ENCODE data around the gene BICC1. TPM values are rescaled to one million over a fixed set of nuclear protein-coding genes. Genes with fewer than 3 reads are reported as not detected.

Gene BICC1
- total and polyA plus RNA-seq, 2 donors (not counting 1 experiment from before 2014, with no cell fraction given) = not detected

- no peaks in the 10 kb centered on the region for H3K36me3 ChIP-seq (replicated peaks in 1 of 2; ENCODE audit: control extremely low read depth in 1 of 2, control insufficient read depth in 1 of 2, extremely low read depth in 1 of 2, insufficient read depth in 2 of 2, low read length in 1 of 2)
- peaks cover 2% of the 10 kb centered on the region for H3K27me3 Mint-ChIP-seq
- intact Hi-C loops (cut with micrococcal nuclease) = loop anchor here (10.0 kb wide), 1 partner anchor 491 kb away; no protein-coding TSS in a partner anchor
- no peaks in the 10 kb centered on the region for H4K20me1 ChIP-seq (ENCODE audit: control insufficient read depth, insufficient read depth, low read length, poor library complexity, severe bottlenecking)
- H2AFZ ChIP-seq (ENCODE audit: insufficient read depth, low read depth, low read length, poor library complexity, severe bottlenecking) = no peak overlapping the region
- no peak overlapping the region for H3K4me2 ChIP-seq (replicated peaks; ENCODE audit: low read depth, low read length, poor library complexity, severe bottlenecking)
- no peaks in the 10 kb centered on the region for H3K27me3 ChIP-seq (replicated peaks in 1 of 4; ENCODE audit: control extremely low read depth in 1 of 4, control insufficient read depth in 3 of 4, insufficient read depth in 4 of 4, low read length in 3 of 4)
- no peak overlapping the region for H3K4me3 ChIP-seq (ENCODE audit: control extremely low read depth in 1 of 5, extremely low read depth in 1 of 5, insufficient read depth in 1 of 5, low read depth in 2 of 5, low read length in 4 of 5)
- no peak overlapping the region for H3K9ac ChIP-seq (ENCODE audit: low read length)
- no peaks in the 10 kb centered on the region for H3K4me1 Mint-ChIP-seq
- ATAC-seq (ENCODE audit: low read depth) (no peak), DNase-seq (no peak)
- POLR2A ChIA-PET = no interaction called here
- no peak for TF ChIP-seq EZH2 (IDR thresholded peaks at IDR 0.05; ENCODE audit: borderline replicate concordance, insufficient read depth, low read depth, low read length, poor library complexity, severe bottlenecking)
- TF ChIP-seq CTCF (IDR thresholded peaks at IDR 0.05) = no peak
- no peaks in the 10 kb centered on the region for H3K4me1 ChIP-seq (ENCODE audit: control insufficient read depth in 2 of 2, insufficient read depth in 2 of 2, low read length in 2 of 2)
- WGBS (ENCODE audit: insufficient coverage) = no CpG with 5 or more reads among the region's 3 CpGs
- H3K9me3 Mint-ChIP-seq (ENCODE audit: insufficient read depth) = no peaks in the 10 kb centered on the region
- no peak overlapping the region for H3K27ac Mint-ChIP-seq
- H3K9me3 ChIP-seq (ENCODE audit: control extremely low read depth in 1 of 3, control insufficient read depth in 2 of 3, insufficient read depth in 1 of 3, low read length in 2 of 3) = no peaks in the 10 kb centered on the region
- H3K27ac ChIP-seq (ENCODE audit: low read length in 2 of 2) = no peak overlapping the region
- CTCF ChIA-PET = no interaction called here
- H3K79me2 ChIP-seq (ENCODE audit: control insufficient read depth, insufficient read depth, low read length) = no peaks in the 10 kb centered on the region
- no peak overlapping the region for H3K4me3 Mint-ChIP-seq
Measured at GRCh38 chr10:58785354-58785753, 272.7 kb downstream of the BICC1 start.

- no peak overlapping the region for H3K4me2 ChIP-seq (replicated peaks; ENCODE audit: low read depth, low read length, poor library complexity, severe bottlenecking)
- H3K9me3 ChIP-seq (ENCODE audit: control extremely low read depth in 1 of 3, control insufficient read depth in 2 of 3, insufficient read depth in 1 of 3, low read length in 2 of 3) = no peaks in the 10 kb centered on the region
- Mint-ChIP-seq H3K27me3 (no peaks in the 10 kb centered on the region), H3K4me3 (no peak overlapping the region), H3K4me1 (no peaks in the 10 kb centered on the region), H3K27ac (no peak overlapping the region), H3K9me3 (ENCODE audit: insufficient read depth) (no peaks in the 10 kb centered on the region)
- H3K9ac ChIP-seq (ENCODE audit: low read length) = no peak overlapping the region
- intact Hi-C loops (cut with micrococcal nuclease) = no loop called here
- no peaks in the 10 kb centered on the region for H3K27me3 ChIP-seq (replicated peaks in 1 of 4; ENCODE audit: control extremely low read depth in 1 of 4, control insufficient read depth in 3 of 4, insufficient read depth in 4 of 4, low read length in 3 of 4)
- H3K27ac ChIP-seq (ENCODE audit: low read length in 2 of 2) = no peak overlapping the region
- no peaks in the 10 kb centered on the region for H4K20me1 ChIP-seq (ENCODE audit: control insufficient read depth, insufficient read depth, low read length, poor library complexity, severe bottlenecking)
- TF ChIP-seq EZH2 (IDR thresholded peaks at IDR 0.05; ENCODE audit: borderline replicate concordance, insufficient read depth, low read depth, low read length, poor library complexity, severe bottlenecking) = no peak
- TF ChIP-seq CTCF (IDR thresholded peaks at IDR 0.05) = no peak
- H2AFZ ChIP-seq (ENCODE audit: insufficient read depth, low read depth, low read length, poor library complexity, severe bottlenecking) = no peak overlapping the region
- POLR2A ChIA-PET = no interaction called here
- no peak overlapping the region for H3K4me3 ChIP-seq (ENCODE audit: control extremely low read depth in 1 of 5, extremely low read depth in 1 of 5, insufficient read depth in 1 of 5, low read depth in 2 of 5, low read length in 4 of 5)
- DNase-seq (no peak), ATAC-seq (ENCODE audit: low read depth) (no peak)
- no peaks in the 10 kb centered on the region for H3K4me1 ChIP-seq (ENCODE audit: control insufficient read depth in 2 of 2, insufficient read depth in 2 of 2, low read length in 2 of 2)
- WGBS (ENCODE audit: insufficient coverage) = 93% methylated on average over 4 of the region's 6 CpGs
- CTCF ChIA-PET = no interaction called here
- H3K79me2 ChIP-seq (ENCODE audit: control insufficient read depth, insufficient read depth, low read length) = no peaks in the 10 kb centered on the region
- H3K36me3 ChIP-seq (replicated peaks in 1 of 2; ENCODE audit: control extremely low read depth in 1 of 2, control insufficient read depth in 1 of 2, extremely low read depth in 1 of 2, insufficient read depth in 2 of 2, low read length in 1 of 2) = no peaks in the 10 kb centered on the region
Measured at GRCh38 chr10:58791137-58791536, 278.5 kb downstream of the BICC1 start.

All from B cell (primary cell).